ENCODE data around the gene XRRA1.

The XRRA1 gene

GRCh38 chr11:74951226-74951625, 2.3 kb upstream of the XRRA1 start:
- intact Hi-C loops (cut with DNase I) = no loop called here
- no peak for DNase-seq

GRCh38 chr11:74950374-74950969, 1.6 kb upstream of the XRRA1 start:
- intact Hi-C loops (cut with DNase I) = no loop called here
- DNase-seq = no peak

- no peak for DNase-seq
- intact Hi-C loops (cut with DNase I) = no loop called here
These were observed 854 bp upstream of the XRRA1 start for GRCh38 chr11:74949753-74950137.

GRCh38 chr11:74948546-74948897, 369 bp downstream of the XRRA1 start:
- no peak for DNase-seq
- intact Hi-C loops (cut with DNase I) = no loop called here

- intact Hi-C loops (cut with DNase I) = no loop called here
- no peak for DNase-seq
These were observed 6.7 kb downstream of the XRRA1 start for GRCh38 chr11:74942073-74942759.

GRCh38 chr11:74941492-74941891, 7.4 kb downstream of the XRRA1 start:
- no peak for DNase-seq
- intact Hi-C loops (cut with DNase I) = no loop called here

GRCh38 chr11:74937696-74938475, 11.0 kb downstream of the XRRA1 start:
- DNase-seq = no peak
- intact Hi-C loops (cut with DNase I) = no loop called here

- intact Hi-C loops (cut with DNase I) = no loop called here
- DNase-seq = no peak
These were observed 11.9 kb downstream of the XRRA1 start for GRCh38 chr11:74936976-74937375.

- intact Hi-C loops (cut with DNase I) = no loop called here
- DNase-seq = no peak
These were observed 12.8 kb downstream of the XRRA1 start for GRCh38 chr11:74936087-74936486.

GRCh38 chr11:74935285-74935684, 13.6 kb downstream of the XRRA1 start:
- intact Hi-C loops (cut with DNase I) = no loop called here
- no peak for DNase-seq

GRCh38 chr11:74933765-74934164, 15.1 kb downstream of the XRRA1 start:
- no peak for DNase-seq
- intact Hi-C loops (cut with DNase I) = no loop called here

GRCh38 chr11:74932797-74933196, 16.1 kb downstream of the XRRA1 start:
- intact Hi-C loops (cut with DNase I) = no loop called here
- DNase-seq = no peak

GRCh38 chr11:74932169-74932568, 16.7 kb downstream of the XRRA1 start:
- DNase-seq = no peak
- intact Hi-C loops (cut with DNase I) = no loop called here

- intact Hi-C loops (cut with DNase I) = loop anchor here (1.0 to 5.0 kb wide), 3 partner anchors 103 to 319 kb away; no protein-coding TSS in a partner anchor
- DNase-seq = peak in 6 of 10 donors; percentile 50 to 81 (median 70)
These were observed 19.2 kb downstream of the XRRA1 start for GRCh38 chr11:74929431-74930363.

- intact Hi-C loops (cut with DNase I) = loop anchor here (5.0 kb wide), 1 partner anchor 215 kb away; no protein-coding TSS in a partner anchor
- DNase-seq = no peak
These were observed 21.4 kb downstream of the XRRA1 start for GRCh38 chr11:74927496-74927895.

GRCh38 chr11:74926304-74927030, 22.4 kb downstream of the XRRA1 start:
- DNase-seq = no peak
- intact Hi-C loops (cut with DNase I) = loop anchor here (5.0 kb wide), 1 partner anchor 216 kb away; no protein-coding TSS in a partner anchor

- intact Hi-C loops (cut with DNase I) = loop anchor here (5.0 kb wide), 1 partner anchor 217 kb away; no protein-coding TSS in a partner anchor
- no peak for DNase-seq
These were observed 23.6 kb downstream of the XRRA1 start for GRCh38 chr11:74925281-74925680.

- intact Hi-C loops (cut with DNase I) = no loop called here
- no peak for DNase-seq
These were observed 25.8 kb downstream of the XRRA1 start for GRCh38 chr11:74923125-74923524.

GRCh38 chr11:74909812-74910211, 39.1 kb downstream of the XRRA1 start:
- no peak for DNase-seq
- intact Hi-C loops (cut with DNase I) = no loop called here

GRCh38 chr11:74909385-74909784, 39.5 kb downstream of the XRRA1 start:
- no peak for DNase-seq
- intact Hi-C loops (cut with DNase I) = no loop called here

All from posterior cingulate gyrus (tissue), 11 donors.